GM13977 (cell line): ENCODE results near the gene TEDC2.

Source experiments
- DNase-seq: peaks from one replicate; pipeline ENCODE4 v3.0.0; 2012; ENCODE audit warnings: low spot score
- CTCF ChIP-seq: IDR thresholded peaks from 2 replicates; pipeline ENCODE4 v1.5.1; 2012; ENCODE audit warnings: mild to moderate bottlenecking, control low read depth; ENCODE audit not compliant: insufficient read depth; ENCODE audit errors: extremely low read depth, missing control alignments
- in situ Hi-C: fragments of 300-500 bp; cut with MboI; formaldehyde crosslinking; loops from one replicate; pipeline ENCODE4 v1.12.0; 2022; ENCODE audit warnings: low sequenced_read_pairs, low pct_unique_long_range_greater_than_20kb, mixed read lengths, inconsistent platforms; ENCODE audit not compliant: unreplicated experiment

Gene TEDC2

GRCh38 chr16:2501946-2502895, 42.3 kb downstream of the TEDC2 start:
- TF ChIP-seq CTCF: no peak
- in situ Hi-C loops: no loop called here
- DNase-seq: no peak

GRCh38 chr16:2505695-2506094, 45.8 kb downstream of the TEDC2 start:
- no peak for TF ChIP-seq CTCF
- no peak for DNase-seq
- in situ Hi-C loops: no loop called here

GRCh38 chr16:2507052-2507659, 47.2 kb downstream of the TEDC2 start:
- DNase-seq: peak; percentile 81
- TF ChIP-seq CTCF: peak; percentile 16
- in situ Hi-C loops: no loop called here

- TF ChIP-seq CTCF: no peak
- DNase-seq: no peak
- in situ Hi-C loops: no loop called here
These were observed 47.8 kb downstream of the TEDC2 start for GRCh38 chr16:2507665-2508064.

- in situ Hi-C loops: no loop called here
- no peak for DNase-seq
- TF ChIP-seq CTCF: no peak
These were observed 49.0 kb downstream of the TEDC2 start for GRCh38 chr16:2508722-2509400.

GRCh38 chr16:2511128-2511800, 51.4 kb downstream of the TEDC2 start:
- in situ Hi-C loops: no loop called here

More at GRCh38 chr16:2511128-2511800, 51.4 kb downstream of the TEDC2 start:
- no peak for DNase-seq
- no peak for TF ChIP-seq CTCF
